ENCODE results near the gene LRRN4CL. TPM values are rescaled to one million over a fixed set of nuclear protein-coding genes. Genes with fewer than 3 reads are reported as not detected.
"Not testable (repeated sequence)": the region's sequence is repeated elsewhere in the genome, so short reads cannot be mapped to it uniquely, and the experiment has no call there.

The LRRN4CL gene
- total RNA-seq, 2 experiments from 2014 or later: 0.18 to 0.20 TPM

DNA sequence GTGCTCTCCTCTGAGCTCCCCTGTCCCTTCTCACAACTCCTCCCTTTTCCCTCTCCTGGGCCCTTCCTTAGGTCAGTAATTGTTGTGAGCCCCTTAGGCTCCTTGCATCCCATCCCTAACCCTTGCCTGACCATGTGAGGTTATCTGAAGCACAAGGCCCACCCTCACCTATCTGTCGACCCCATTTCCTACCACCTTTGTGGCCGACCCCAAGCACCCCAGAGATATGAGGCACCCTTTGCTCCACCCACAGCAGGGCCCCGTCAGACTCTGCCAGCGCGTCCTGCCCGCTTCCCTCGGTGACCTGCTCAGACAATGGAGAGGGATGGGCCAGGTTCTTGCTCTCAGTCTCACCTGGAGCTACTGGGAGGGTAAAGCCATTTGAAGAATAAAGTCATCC lies 19.5 kb upstream of the LRRN4CL start:
- Mint-ChIP-seq H3K4me1 (peaks cover 68% of the 10 kb centered on the region), H3K36me3 (ENCODE audit: low read depth) (peaks cover 38% of the 10 kb centered on the region), H3K4me3 (peak overlapping the region; percentile 92), H3K9me3 (no peaks in the 10 kb centered on the region), H3K27me3 (no peaks in the 10 kb centered on the region), H3K27ac (peak overlapping the region; percentile 94)
- CTCF ChIA-PET: interaction anchor here (0.8 to 3.1 kb wide), 8 partner anchors 14 to 314 kb away, joined by 3 to 11 read pairs (median 4); partner anchors contain the start of genes HNRNPUL2, SLC3A2, TMEM179B and TTC9C
- peak; percentile 61 for DNase-seq
- POLR2A ChIA-PET: interaction anchor here (0.7 to 14.0 kb wide), 34 partner anchors 8 to 172 kb away, joined by 3 to 234 read pairs (median 5); partner anchors contain the start of genes C11orf98, CSKMT, EEF1G and HNRNPUL2

DNA sequence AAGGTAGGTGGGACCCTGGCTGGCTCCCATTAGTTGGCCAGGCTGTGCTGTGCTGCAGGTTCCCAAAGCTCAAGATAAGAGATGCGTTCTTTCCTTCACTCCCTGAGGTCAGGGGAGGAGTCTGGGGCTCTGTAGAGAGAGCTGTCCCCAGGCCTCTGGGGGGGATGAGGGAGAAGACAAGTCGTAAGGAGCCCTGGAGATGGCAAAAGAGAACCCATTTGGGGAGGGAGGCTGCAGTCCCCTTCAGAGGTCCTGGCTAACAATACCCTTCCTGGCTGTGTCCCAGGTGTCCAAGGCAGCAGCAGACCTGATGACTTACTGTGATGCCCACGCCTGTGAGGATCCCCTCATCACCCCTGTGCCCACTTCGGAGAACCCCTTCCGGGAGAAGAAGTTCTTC lies 19.1 kb upstream of the LRRN4CL start:
- ChIA-PET POLR2A (interaction anchor here (0.8 to 14.0 kb wide), 26 partner anchors 8 to 174 kb away, joined by 3 to 234 read pairs (median 7); partner anchors contain the start of genes C11orf98, CSKMT, EEF1G and HNRNPUL2), CTCF (interaction anchor here (0.8 to 3.1 kb wide), 7 partner anchors 14 to 314 kb away, joined by 3 to 11 read pairs (median 3); partner anchors contain the start of genes HNRNPUL2, TMEM179B and TTC9C)
- peak overlapping the region; percentile 94 for H3K27ac Mint-ChIP-seq
- H3K9me3 Mint-ChIP-seq: no peaks in the 10 kb centered on the region
- H3K27me3 Mint-ChIP-seq: no peaks in the 10 kb centered on the region
- H3K4me3 Mint-ChIP-seq: peak overlapping the region; percentile 92
- peaks cover 64% of the 10 kb centered on the region for H3K4me1 Mint-ChIP-seq
- no peak for DNase-seq
- H3K36me3 Mint-ChIP-seq (ENCODE audit: low read depth): peaks cover 34% of the 10 kb centered on the region

DNA sequence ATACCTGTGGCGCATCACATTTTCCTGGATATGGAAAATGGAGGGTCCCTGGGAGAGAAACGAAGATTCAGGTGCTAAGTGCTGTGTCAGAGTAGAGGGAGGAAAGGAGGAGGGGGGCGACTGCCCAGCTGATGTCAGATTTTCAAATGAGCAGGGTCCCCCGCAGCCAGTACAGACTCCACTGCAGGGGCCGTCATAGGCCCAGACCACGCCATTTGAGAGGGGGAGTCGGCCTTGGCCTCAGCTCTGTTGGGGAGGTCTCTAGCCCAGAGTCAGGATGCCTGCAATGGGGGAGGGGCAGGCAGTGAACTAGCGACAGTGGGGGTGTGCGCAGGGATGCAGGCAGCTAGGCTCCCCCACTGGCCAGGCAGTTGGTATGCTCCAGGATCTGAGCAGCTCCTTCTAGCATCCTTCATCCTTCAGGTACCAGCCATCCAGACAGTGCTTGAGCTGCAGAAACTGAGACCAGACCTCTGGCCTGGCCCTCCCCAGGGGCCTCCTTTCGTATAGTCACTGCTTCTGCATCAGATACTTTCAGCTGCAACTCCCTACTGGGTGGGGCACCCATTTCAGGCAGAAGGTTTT lies 18.0 kb upstream of the LRRN4CL start, which contains the start of the genes BSCL2 and GNG3:
TSS of gene BSCL2 (minus strand) at position 148 of the 585 bp plus-strand sequence. CDS start 229 bp downstream, outside the sequence.
TSS of gene GNG3 (plus strand) at position 400 of the 585 bp plus-strand sequence. CDS start 620 bp downstream, outside the sequence.
- H3K4me1 Mint-ChIP-seq: peaks cover 57% of the 10 kb centered on the region

DNA sequence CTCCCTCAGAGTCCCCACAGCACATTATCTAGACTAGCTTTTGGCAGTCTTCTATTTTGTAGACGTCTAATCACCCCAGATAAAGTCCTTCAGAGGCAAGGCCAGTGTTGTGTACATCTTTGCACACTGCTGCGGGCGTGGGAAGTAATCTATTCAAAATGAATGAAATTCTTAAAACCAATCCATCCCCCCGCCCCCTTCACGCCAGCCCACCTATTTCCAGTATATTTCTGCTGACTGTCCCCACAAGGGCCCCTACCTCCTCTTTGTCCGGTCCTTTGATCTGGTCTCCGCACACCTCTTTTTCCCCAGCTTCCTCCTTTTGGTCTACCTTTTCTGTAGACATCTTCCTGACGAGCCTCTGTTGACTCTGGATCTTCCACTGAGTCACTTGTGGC lies 17.5 kb upstream of the LRRN4CL start:
- H3K27ac Mint-ChIP-seq: no peak overlapping the region
- DNase-seq: no peak

More for the DNA sequence above, 18.0 kb upstream of the LRRN4CL start, which contains the start of the genes BSCL2 and GNG3:
- peaks cover 29% of the 10 kb centered on the region for H3K36me3 Mint-ChIP-seq (ENCODE audit: low read depth)
- CTCF ChIA-PET: interaction anchor here (1.1 to 2.0 kb wide), 3 partner anchors 78 to 96 kb away, joined by 3 to 6 read pairs (median 4); partner anchors contain the start of gene TMEM179B
- peak within 1 kb of the TSS; percentile 92 for H3K4me3 Mint-ChIP-seq
- H3K27ac Mint-ChIP-seq: peak within 1 kb of the TSS; percentile 94
- POLR2A ChIA-PET: interaction anchor here (0.7 to 14.0 kb wide), 19 partner anchors 8 to 175 kb away, joined by 3 to 234 read pairs (median 9); partner anchors contain the start of genes C11orf98, CSKMT, GANAB and HNRNPUL2
- no peaks in the 10 kb centered on the region for H3K27me3 Mint-ChIP-seq
- no peak for DNase-seq
- no peaks in the 10 kb centered on the region for H3K9me3 Mint-ChIP-seq

DNA sequence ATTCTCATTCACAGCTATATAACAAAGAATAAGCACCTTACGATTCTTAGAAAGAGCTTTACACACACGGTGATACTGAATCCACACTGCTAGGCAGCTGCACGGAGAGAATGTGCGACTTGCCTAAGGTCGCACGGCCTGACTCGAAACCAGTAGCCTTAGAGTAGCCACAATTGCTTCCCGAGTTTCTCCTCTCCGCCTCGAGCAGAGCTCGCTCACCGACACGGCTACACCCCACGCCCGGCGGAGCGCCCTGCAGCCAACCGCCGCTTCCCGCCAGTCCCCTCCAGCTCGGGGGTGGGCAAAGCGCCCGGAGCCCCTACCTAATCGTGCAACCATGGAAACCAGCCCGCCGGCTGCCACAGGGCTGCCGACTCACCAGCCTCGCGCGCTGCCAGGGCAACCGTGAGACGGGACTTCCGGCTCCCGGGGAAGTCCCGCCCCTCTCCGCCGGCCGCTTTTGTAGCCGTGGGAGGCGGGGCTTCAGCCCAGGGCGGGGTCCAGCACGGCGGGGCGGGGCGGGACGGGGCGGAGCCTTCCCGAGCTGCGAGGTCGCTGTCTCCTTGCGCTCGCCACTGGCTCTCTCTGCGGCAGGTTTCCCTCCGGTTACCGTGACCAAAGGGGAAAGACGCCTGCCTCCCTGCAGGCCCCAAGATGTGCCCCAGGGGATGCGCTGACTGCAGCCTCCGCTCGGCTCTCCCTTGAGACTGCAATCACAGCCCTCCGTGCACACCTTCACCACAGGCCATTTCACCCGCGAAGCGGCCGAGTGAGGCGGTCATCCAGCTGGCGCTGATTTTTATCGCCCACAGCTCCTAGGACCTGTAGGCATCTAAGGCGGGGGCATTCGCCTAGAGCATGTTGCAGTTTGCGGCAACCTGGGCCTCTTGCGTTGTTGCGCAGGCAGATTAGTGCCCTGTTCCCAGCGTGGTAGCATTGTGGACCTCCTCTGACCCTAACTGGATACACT lies 16.8 kb upstream of the LRRN4CL start:
- peak overlapping the region; percentile 69 for H3K27ac Mint-ChIP-seq
- peak; percentile 96 for DNase-seq
- H3K4me3 Mint-ChIP-seq: peak overlapping the region; percentile 92
- no peaks in the 10 kb centered on the region for H3K9me3 Mint-ChIP-seq
- ChIA-PET POLR2A (interaction anchor here (0.7 to 14.0 kb wide), 21 partner anchors 9 to 176 kb away, joined by 3 to 234 read pairs (median 6); partner anchors contain the start of genes C11orf98, CSKMT, EEF1G and GANAB), CTCF (interaction anchor here (0.7 to 2.7 kb wide), 8 partner anchors 11 to 114 kb away, joined by 3 to 8 read pairs (median 6); partner anchors contain the start of genes C11orf98 and CSKMT)
- peaks cover 56% of the 10 kb centered on the region for H3K4me1 Mint-ChIP-seq
- peaks cover 30% of the 10 kb centered on the region for H3K36me3 Mint-ChIP-seq (ENCODE audit: low read depth)
- no peaks in the 10 kb centered on the region for H3K27me3 Mint-ChIP-seq

More for the DNA sequence above, 17.5 kb upstream of the LRRN4CL start:
- ChIA-PET CTCF (interaction anchor here (1.1 to 2.7 kb wide), 4 partner anchors 13 to 95 kb away, joined by 4 to 8 read pairs (median 6); no protein-coding TSS in a partner anchor), POLR2A (interaction anchor here (0.7 to 14.0 kb wide), 23 partner anchors 9 to 175 kb away, joined by 3 to 234 read pairs (median 6); partner anchors contain the start of genes C11orf98, CSKMT, EEF1G and GANAB)
- H3K9me3 Mint-ChIP-seq: no peaks in the 10 kb centered on the region
- H3K27me3 Mint-ChIP-seq: no peaks in the 10 kb centered on the region
- peak overlapping the region; percentile 92 for H3K4me3 Mint-ChIP-seq
- H3K36me3 Mint-ChIP-seq (ENCODE audit: low read depth): peaks cover 30% of the 10 kb centered on the region
- peaks cover 56% of the 10 kb centered on the region for H3K4me1 Mint-ChIP-seq

DNA sequence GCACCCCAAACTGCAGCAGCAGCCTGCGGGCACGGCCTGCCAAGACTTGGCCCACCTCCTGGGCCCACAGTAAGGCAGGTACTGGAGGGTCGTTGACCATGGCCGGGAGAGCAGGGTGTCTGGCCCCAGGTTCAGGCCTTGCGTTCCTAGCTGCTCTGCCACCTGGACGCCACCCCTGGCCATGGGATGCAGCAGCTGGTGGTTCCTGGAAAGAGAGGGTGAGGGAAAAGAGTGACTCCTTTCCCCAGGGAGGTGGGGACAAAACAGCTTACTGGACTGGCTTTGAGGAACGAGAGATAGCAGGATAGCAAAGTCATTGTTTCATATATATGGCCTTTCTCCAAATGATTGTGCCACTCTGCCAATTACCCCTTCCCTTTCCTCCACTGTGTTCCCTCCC lies 16.1 kb upstream of the LRRN4CL start:
- no peaks in the 10 kb centered on the region for H3K9me3 Mint-ChIP-seq
- POLR2A ChIA-PET: interaction anchor here (0.7 to 14.0 kb wide), 19 partner anchors 9 to 177 kb away, joined by 3 to 234 read pairs (median 7); partner anchors contain the start of genes C11orf98, CSKMT, GANAB and HNRNPUL2
- H3K27ac Mint-ChIP-seq: peak overlapping the region; percentile 69
- peak overlapping the region; percentile 92 for H3K4me3 Mint-ChIP-seq
- no peak for DNase-seq
- CTCF ChIA-PET: interaction anchor here (1.1 to 2.7 kb wide), 6 partner anchors 10 to 113 kb away, joined by 3 to 8 read pairs (median 6); no protein-coding TSS in a partner anchor
- H3K4me1 Mint-ChIP-seq: peaks cover 52% of the 10 kb centered on the region
- no peaks in the 10 kb centered on the region for H3K27me3 Mint-ChIP-seq
- peaks cover 27% of the 10 kb centered on the region for H3K36me3 Mint-ChIP-seq (ENCODE audit: low read depth)

DNA sequence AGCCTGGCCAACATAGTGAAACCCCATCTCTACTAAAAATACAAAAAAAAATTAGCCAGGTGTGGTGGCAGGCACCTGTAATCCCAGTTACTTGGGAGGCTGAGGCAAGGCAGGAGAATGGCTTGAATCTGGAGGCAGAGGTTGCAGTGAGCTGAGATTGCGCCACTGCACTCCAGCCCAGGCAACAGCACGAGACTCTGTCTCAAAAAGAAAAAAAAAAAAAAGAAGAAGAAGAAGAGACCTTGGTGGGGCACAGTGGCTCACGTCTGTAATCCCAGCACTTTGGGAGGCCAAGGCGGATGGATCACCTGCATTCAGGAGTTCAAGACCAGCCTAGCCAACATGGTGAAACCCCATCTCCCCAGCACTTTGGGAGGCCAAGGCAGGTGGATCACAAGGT lies 14.6 kb upstream of the LRRN4CL start:
- POLR2A ChIA-PET: interaction anchor here (1.3 to 1.8 kb wide), 2 partner anchors 39 to 130 kb away, joined by 3 to 5 read pairs; partner anchors contain the start of genes C11orf98, CSKMT and EEF1G
- H3K4me1 Mint-ChIP-seq: peaks cover 42% of the 10 kb centered on the region
- not testable (repeated sequence) for DNase-seq, H3K9me3 Mint-ChIP-seq, H3K4me3 Mint-ChIP-seq, H3K27ac Mint-ChIP-seq, H3K27me3 Mint-ChIP-seq
- peaks cover 18% of the 10 kb centered on the region for H3K36me3 Mint-ChIP-seq (ENCODE audit: low read depth)
- CTCF ChIA-PET: interaction anchor here (1.2 to 2.7 kb wide), 3 partner anchors 10 to 82 kb away, joined by 4 to 8 read pairs (median 8); no protein-coding TSS in a partner anchor

DNA sequence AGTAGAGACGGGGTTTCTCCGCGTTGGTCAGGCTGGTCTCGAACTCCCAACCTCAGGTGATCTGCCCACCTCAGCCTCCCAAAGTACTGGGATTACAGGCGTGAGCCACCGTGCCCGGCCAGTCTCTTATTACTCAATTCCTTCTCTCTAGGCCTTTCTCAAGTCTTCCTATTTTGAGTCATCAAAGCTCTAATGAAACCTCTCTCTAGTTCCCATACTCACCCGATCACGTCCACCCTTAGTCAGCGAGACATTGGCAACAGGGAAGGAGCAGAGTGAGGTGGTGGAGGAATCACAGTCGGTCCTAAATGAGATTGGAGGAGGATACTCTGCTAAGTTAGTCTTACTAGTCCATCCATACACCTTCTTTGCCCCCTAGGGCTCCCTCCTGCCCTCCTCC lies 12.9 kb upstream of the LRRN4CL start:
- no peak for DNase-seq
- Mint-ChIP-seq H3K27me3 (no peaks in the 10 kb centered on the region), H3K27ac (no peak overlapping the region), H3K36me3 (ENCODE audit: low read depth) (peaks cover 22% of the 10 kb centered on the region), H3K4me1 (peaks cover 26% of the 10 kb centered on the region), H3K4me3 (no peak overlapping the region), H3K9me3 (no peaks in the 10 kb centered on the region)
- ChIA-PET POLR2A (interaction anchor here (1.3 to 1.8 kb wide), 3 partner anchors 25 to 179 kb away, joined by 3 to 5 read pairs (median 4); partner anchors contain the start of genes C11orf98, CSKMT, HNRNPUL2 and SLC3A2), CTCF (interaction anchor here (1.9 kb wide), 1 partner anchor 8 kb away, joined by 8 read pairs; no protein-coding TSS in a partner anchor)

DNA sequence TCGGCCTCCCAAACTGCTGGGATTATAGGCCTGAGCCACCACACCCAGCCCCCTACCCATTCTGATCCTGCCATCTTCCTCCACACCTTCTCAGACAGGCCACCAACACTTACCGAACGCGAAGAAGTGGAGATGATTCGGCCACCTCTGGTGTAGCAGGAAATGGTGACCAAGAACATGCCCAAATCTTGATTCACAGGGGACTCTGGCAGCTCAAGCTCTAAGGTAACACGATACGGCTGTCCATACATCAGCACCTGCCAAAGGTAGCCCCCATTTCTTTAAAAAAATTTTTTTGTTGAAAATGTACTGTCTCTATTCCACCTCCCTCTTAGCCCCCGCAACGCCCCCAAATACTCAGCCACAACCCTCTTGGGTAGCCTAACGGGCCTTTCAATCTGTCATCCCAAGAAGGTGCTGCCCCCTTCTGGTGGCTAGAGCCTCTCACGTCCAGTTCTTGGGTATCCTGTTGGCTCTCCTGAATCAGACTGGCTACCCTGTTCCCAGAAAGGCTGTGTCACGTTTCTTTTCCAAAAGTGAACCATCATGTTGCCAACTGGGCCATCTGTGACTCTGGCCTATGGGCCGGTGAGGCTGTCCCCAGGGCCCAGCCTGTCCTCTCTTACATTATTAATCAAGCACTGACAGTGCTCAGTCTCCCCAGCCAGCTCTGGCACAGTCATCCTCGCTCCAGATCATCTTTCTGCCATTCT lies 5.3 kb upstream of the LRRN4CL start:
- H3K4me1 Mint-ChIP-seq: peaks cover 7% of the 10 kb centered on the region
- ChIA-PET POLR2A (interaction anchor here (0.6 to 3.4 kb wide), 8 partner anchors 14 to 187 kb away, joined by 3 to 15 read pairs (median 6); partner anchors contain the start of genes C11orf98, CSKMT, INTS5 and LBHD1), CTCF (interaction anchor here (0.6 to 3.7 kb wide), 37 partner anchors 8 to 699 kb away, joined by 3 to 32 read pairs (median 6); partner anchors contain the start of genes B3GAT3, C11orf98, CSKMT and GANAB)
- H3K27ac Mint-ChIP-seq: no peak overlapping the region
- no peaks in the 10 kb centered on the region for H3K9me3 Mint-ChIP-seq
- H3K36me3 Mint-ChIP-seq (ENCODE audit: low read depth): peaks cover 33% of the 10 kb centered on the region
- H3K27me3 Mint-ChIP-seq: no peaks in the 10 kb centered on the region
- DNase-seq: peak; percentile 79
- H3K4me3 Mint-ChIP-seq: no peak overlapping the region

DNA sequence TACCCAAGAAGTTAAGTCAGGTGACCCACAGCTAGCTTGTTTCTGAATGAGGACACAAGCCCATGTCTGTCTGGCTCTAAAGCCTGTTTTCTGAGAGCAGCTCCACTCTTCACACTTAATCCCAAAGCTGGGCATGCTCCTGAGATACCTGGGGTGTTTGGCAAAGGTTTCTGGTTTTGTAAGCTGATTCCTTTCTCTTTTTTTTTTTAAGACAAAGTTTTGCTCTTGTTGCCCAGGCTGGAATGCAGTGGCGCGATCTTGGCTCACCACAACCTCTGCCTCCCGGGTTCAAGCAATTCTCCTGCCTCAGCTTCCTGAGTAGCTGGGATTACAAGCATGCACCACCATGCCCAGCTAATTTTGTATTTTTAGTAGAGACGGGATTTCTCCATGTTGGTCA lies 4.3 kb upstream of the LRRN4CL start:
- not testable (repeated sequence) for H3K9me3 Mint-ChIP-seq, H3K4me1 Mint-ChIP-seq, H3K4me3 Mint-ChIP-seq, DNase-seq, H3K27ac Mint-ChIP-seq, H3K27me3 Mint-ChIP-seq
- ChIA-PET CTCF (interaction anchor here (0.7 to 3.7 kb wide), 22 partner anchors 9 to 312 kb away, joined by 3 to 32 read pairs (median 6); partner anchors contain the start of genes B3GAT3, C11orf98, CSKMT and GANAB), POLR2A (interaction anchor here (1.0 to 3.4 kb wide), 8 partner anchors 14 to 146 kb away, joined by 3 to 15 read pairs (median 6); partner anchors contain the start of genes C11orf98, CSKMT, INTS5 and LBHD1)
- peaks cover 33% of the 10 kb centered on the region for H3K36me3 Mint-ChIP-seq (ENCODE audit: low read depth)

DNA sequence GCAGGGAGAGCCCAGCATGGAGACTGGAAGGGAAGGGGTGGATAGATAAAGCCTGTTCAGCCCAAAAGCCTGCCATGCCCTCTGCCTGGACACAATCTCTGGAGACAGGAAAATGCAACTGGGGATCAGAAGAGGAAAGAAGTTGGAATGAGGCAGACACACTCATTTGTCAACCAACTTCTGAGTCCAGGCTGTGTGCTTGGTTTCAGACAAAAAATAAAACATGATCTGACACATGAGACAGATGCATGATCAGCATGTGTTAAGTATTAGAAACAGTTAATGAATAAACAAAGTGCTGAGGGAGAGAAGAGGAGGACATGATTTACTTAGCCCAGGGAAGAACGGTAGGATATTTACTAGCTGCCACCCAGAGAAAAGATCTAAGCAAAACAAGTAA lies 839 bp downstream of the LRRN4CL start:
- H3K27ac Mint-ChIP-seq: no peak overlapping the region
- no peak for DNase-seq
- ChIA-PET POLR2A (interaction anchor here (0.9 kb wide), 1 partner anchor 65 kb away, joined by 3 read pairs; the partner anchor contains the start of gene ZBTB3), CTCF (interaction anchor here (0.6 to 1.7 kb wide), 2 partner anchors 177 to 263 kb away, joined by 4 read pairs; no protein-coding TSS in a partner anchor)
- no peaks in the 10 kb centered on the region for H3K9me3 Mint-ChIP-seq
- no peak overlapping the region for H3K4me3 Mint-ChIP-seq
- H3K4me1 Mint-ChIP-seq: no peaks in the 10 kb centered on the region
- peaks cover 4% of the 10 kb centered on the region for H3K27me3 Mint-ChIP-seq
- H3K36me3 Mint-ChIP-seq (ENCODE audit: low read depth): peaks cover 25% of the 10 kb centered on the region
